H1 (cell line): ENCODE measurements around the gene CCNL2. TPM values are rescaled to one million over a fixed set of nuclear protein-coding genes. Genes with fewer than 3 reads are reported as not detected.

Source experiments
- CTCF ChIA-PET: fragments of 300-600 bp; sonication (Branson Sonifier 250); formaldehyde crosslinking; loops from one replicate; lab custom pipeline; 2021; ENCODE audit not compliant: partially characterized antibody; lab: Charles Lee
- POLR2A ChIA-PET: fragments of 300-600 bp; sonication (Branson Sonifier 250); formaldehyde crosslinking; loops from one replicate; lab custom pipeline; 2021; ENCODE audit warnings: inconsistent platforms; ENCODE audit not compliant: partially characterized antibody; lab: Charles Lee
- DNase-seq, 2 experiments: peaks; one replicate each; pipeline versions ENCODE4 v3.0.0 to v3.0.0-alpha.2; 2010 to 2022; ENCODE audit warnings: low spot score in 2 of 2, low read depth in 1 of 2, mixed read lengths in 1 of 2
- FAIRE-seq: peaks from 2 replicates; lab custom pipeline; 2011; peaks lifted over from hg19 to GRCh38; lab: Jason Lieb, UNC
- H2AFZ ChIP-seq: 2 replicates; pipeline ENCODE4 v1.8.1; 2012; ENCODE audit warnings: low read length, inconsistent platforms
- H2AK5ac ChIP-seq: 2 replicates; pipeline ENCODE4 v1.6.1; 2013; ENCODE audit warnings: low read depth, low read length
- H2BK120ac ChIP-seq: replicated peaks from 2 replicates; pipeline ENCODE3; 2013; ENCODE audit warnings: low read depth, low read length, inconsistent platforms
- H2BK12ac ChIP-seq: 2 replicates; pipeline ENCODE4 v1.6.1; 2013; ENCODE audit warnings: low read depth, low read length
- H2BK15ac ChIP-seq: 2 replicates; pipeline ENCODE4 v1.6.1; 2013; ENCODE audit warnings: low read length
- H2BK20ac ChIP-seq: 2 replicates; pipeline ENCODE4 v1.6.1; 2013; ENCODE audit warnings: low read length
- H2BK5ac ChIP-seq: 2 replicates; pipeline ENCODE4 v1.6.1; 2013; ENCODE audit warnings: low read depth, low read length
- H3K14ac ChIP-seq: 2 replicates; pipeline ENCODE4 v1.6.1; 2013; ENCODE audit warnings: inconsistent platforms; ENCODE audit not compliant: insufficient read length
- H3K18ac ChIP-seq: 2 replicates; pipeline ENCODE4 v1.6.1; 2013; ENCODE audit warnings: low read length; ENCODE audit errors: extremely low read depth
- H3K23ac ChIP-seq: 2 replicates; pipeline ENCODE4 v1.6.1; 2013; ENCODE audit warnings: inconsistent platforms; ENCODE audit not compliant: insufficient read length
- H3K23me2 ChIP-seq: 2 replicates; pipeline ENCODE4 v1.6.1; 2013; ENCODE audit warnings: low read depth, low read length
- H3K27ac ChIP-seq: 2 replicates; pipeline ENCODE4 v1.6.1; 2011; ENCODE audit warnings: low read depth, low read length, inconsistent platforms
- H3K27me3 ChIP-seq, 4 experiments: replicated peaks in 1 of 4; 1 replicate in 1 of 4; 2 replicates in 3 of 4; pipeline versions ENCODE4 v1.6.1 to v1.8.1; 2011 to 2013; ENCODE audit warnings: low read length in 3 of 4, mild to moderate bottlenecking in 3 of 4, inconsistent platforms in 2 of 4, mixed read lengths in 2 of 4, moderate library complexity in 1 of 4; ENCODE audit not compliant: control insufficient read depth in 3 of 4, insufficient read depth in 3 of 4; ENCODE audit errors: extremely low read depth in 1 of 4
- H3K36me3 ChIP-seq, 4 experiments: 2 replicates each; pipeline versions ENCODE4 v1.6.1 to v1.8.1; 2011 to 2013; ENCODE audit warnings: mild to moderate bottlenecking in 4 of 4, low read length in 3 of 4, moderate library complexity in 2 of 4, control low read depth in 1 of 4, inconsistent platforms in 1 of 4; ENCODE audit not compliant: insufficient read depth in 4 of 4, control insufficient read depth in 2 of 4
- H3K4ac ChIP-seq: replicated peaks from 2 replicates; pipeline ENCODE3; 2013; ENCODE audit warnings: low read length, low read depth, mixed read lengths, inconsistent platforms; ENCODE audit not compliant: insufficient read length
- H3K4me1 ChIP-seq, 4 experiments: replicated peaks in 1 of 4; 1 replicate in 1 of 4; 2 replicates in 3 of 4; pipeline versions ENCODE4 v1.6.1 to v1.8.1; 2011 to 2013; ENCODE audit warnings: low read length in 3 of 4, inconsistent platforms in 2 of 4, mixed read lengths in 1 of 4; ENCODE audit not compliant: insufficient read depth in 4 of 4, control insufficient read depth in 3 of 4
- H3K4me2 ChIP-seq, 2 experiments: 2 replicates each; pipeline versions ENCODE4 v1.6.1 to v1.8.1; 2011 to 2013; ENCODE audit warnings: low read depth in 2 of 2, low read length in 2 of 2, control low read depth in 1 of 2, inconsistent platforms in 1 of 2, mild to moderate bottlenecking in 1 of 2; ENCODE audit not compliant: insufficient read depth in 1 of 2
- H3K4me3 ChIP-seq, 4 experiments: fragments of 200-600, 300-600 bp in 1 of 4; sonication (generic), shearing (Covaris generic), sonication (Bioruptor Twin) in 1 of 4; 2 replicates each; pipeline versions ENCODE4 v1.5.1 to v1.8.1; 2011 to 2016; ENCODE audit warnings: low read length in 4 of 4, low read depth in 3 of 4, control low read depth in 2 of 4, inconsistent platforms in 2 of 4, mild to moderate bottlenecking in 2 of 4, mixed read lengths in 1 of 4, moderate library complexity in 1 of 4; ENCODE audit not compliant: insufficient read depth in 2 of 4; ENCODE audit errors: extremely low read depth in 1 of 4
- H3K56ac ChIP-seq: replicated peaks from 2 replicates; pipeline ENCODE3; 2013; ENCODE audit warnings: low read depth, mild to moderate bottlenecking, mixed read lengths, low read length, inconsistent platforms; ENCODE audit not compliant: insufficient read length
- H3K79me1 ChIP-seq: 2 replicates; pipeline ENCODE4 v1.6.1; 2013; ENCODE audit warnings: low read depth, low read length, control low read depth
- H3K79me2 ChIP-seq, 2 experiments: 2 replicates each; pipeline versions ENCODE4 v1.6.1 to v1.8.1; 2012 to 2013; ENCODE audit warnings: low read length in 2 of 2, mild to moderate bottlenecking in 2 of 2, inconsistent platforms in 1 of 2; ENCODE audit not compliant: insufficient read depth in 2 of 2, control insufficient read depth in 1 of 2
- H3K9ac ChIP-seq, 4 experiments: replicated peaks in 1 of 4; 1 replicate in 1 of 4; 2 replicates in 3 of 4; pipeline versions ENCODE4 v1.6.1 to v1.8.1; 2011 to 2013; ENCODE audit warnings: low read depth in 3 of 4, low read length in 3 of 4, control low read depth in 2 of 4, mild to moderate bottlenecking in 2 of 4, moderate library complexity in 2 of 4, inconsistent platforms in 1 of 4; ENCODE audit errors: extremely low read depth in 1 of 4
- H3K9me3 ChIP-seq, 2 experiments: 2 replicates each; pipeline versions ENCODE4 v1.6.1 to v1.8.1; 2012 to 2013; ENCODE audit warnings: mild to moderate bottlenecking in 2 of 2, moderate library complexity in 2 of 2, control low read depth in 1 of 2, inconsistent platforms in 1 of 2, low read depth in 1 of 2, low read length in 1 of 2, mixed read lengths in 1 of 2; ENCODE audit not compliant: insufficient read depth in 2 of 2
- H4K20me1 ChIP-seq, 2 experiments: replicated peaks in 1 of 2; 2 replicates each; pipeline versions ENCODE3 to v1.8.1; 2011 to 2013; ENCODE audit warnings: inconsistent platforms in 2 of 2, low read length in 2 of 2, mild to moderate bottlenecking in 1 of 2; ENCODE audit not compliant: insufficient read depth in 2 of 2, control insufficient read depth in 1 of 2
- H4K5ac ChIP-seq: 2 replicates; pipeline ENCODE4 v1.6.1; 2013; ENCODE audit warnings: low read length, low read depth, mixed read lengths, inconsistent platforms; ENCODE audit not compliant: insufficient read length
- H4K8ac ChIP-seq: 2 replicates; pipeline ENCODE4 v1.8.0; 2013; ENCODE audit warnings: mild to moderate bottlenecking, moderate library complexity, low read length, inconsistent platforms; ENCODE audit not compliant: insufficient read depth; ENCODE audit errors: extremely low read depth
- H4K91ac ChIP-seq: replicated peaks from 2 replicates; pipeline ENCODE3; 2013; ENCODE audit warnings: low read length, mixed read lengths, inconsistent platforms; ENCODE audit not compliant: insufficient read length
- CTBP2 ChIP-seq: IDR thresholded peaks from 2 replicates; pipeline ENCODE4 v1.7.0; 2011; ENCODE audit warnings: borderline replicate concordance, mild to moderate bottlenecking, moderate library complexity, mixed read lengths, low read length; ENCODE audit not compliant: insufficient read depth, insufficient read length
- EP300 ChIP-seq, 2 experiments: IDR thresholded peaks; 1 replicate in 1 of 2; 2 replicates in 1 of 2; pipeline ENCODE4 v1.6.1; 2011 to 2012; ENCODE audit warnings: low read depth in 2 of 2, low read length in 2 of 2, mild to moderate bottlenecking in 2 of 2, borderline replicate concordance in 1 of 2, inconsistent platforms in 1 of 2, moderate library complexity in 1 of 2
- MAFK ChIP-seq: IDR thresholded peaks from 2 replicates; pipeline ENCODE4 v1.6.1; 2012; ENCODE audit warnings: low read depth, mild to moderate bottlenecking, improper control_type of control experiment, low read length
- PHF8 ChIP-seq: fragments of 200-600 bp; sonication (generic); conservative IDR thresholded peaks from 2 replicates; pipeline ENCODE4 v1.7.1; 2012; ENCODE audit warnings: low read depth, mild to moderate bottlenecking, inconsistent platforms, low read length, moderate library complexity
- POLR2A ChIP-seq, 2 experiments: IDR thresholded peaks; 1 replicate in 1 of 2; 2 replicates in 1 of 2; pipeline ENCODE4 v1.6.1; 2011; ENCODE audit warnings: low read depth in 2 of 2, low read length in 2 of 2, mild to moderate bottlenecking in 2 of 2; ENCODE audit errors: control extremely low read depth in 1 of 2
- RFX5 ChIP-seq: IDR thresholded peaks from 2 replicates; pipeline ENCODE4 v1.6.1; 2011; ENCODE audit warnings: low read depth, low read length, improper control_type of control experiment, borderline replicate concordance
- SIX5 ChIP-seq: IDR thresholded peaks from 2 replicates; pipeline ENCODE4 v1.6.1; 2011; ENCODE audit warnings: mild to moderate bottlenecking, low read depth, low read length
- SP4 ChIP-seq: IDR thresholded peaks from 2 replicates; pipeline ENCODE4 v1.6.1; 2012; ENCODE audit warnings: low read length, inconsistent platforms
- TAF7 ChIP-seq: optimal IDR thresholded peaks from 2 replicates; pipeline ENCODE3; 2011; ENCODE audit warnings: low read depth, mild to moderate bottlenecking, inconsistent platforms, low read length, moderate library complexity, borderline replicate concordance
- WGBS, 2 experiments: shearing (Covaris generic) in 1 of 2; methylation state at CpG; one replicate each; pipeline versions ENCODE4 v1.1.6 to v1.1.7; 2013 to 2015; ENCODE audit warnings: low lambda C conversion rate in 2 of 2, mixed read lengths in 2 of 2, inconsistent platforms in 1 of 2, low coverage in 1 of 2, missing lambda C conversion rate in 1 of 2; ENCODE audit not compliant: insufficient replicate concordance in 2 of 2, insufficient coverage in 1 of 2, insufficient read length in 1 of 2; ENCODE audit errors: extremely low coverage in 1 of 2, missing lambda C conversion rate in 1 of 2; 5-methylcytosine and 5-hydroxymethylcytosine counted together
- polyA plus RNA-seq, 7 experiments: library from polyadenylated mRNA; depleted of rRNA in 3 of 7; stranded (reverse) in 5 of 7; unstranded in 2 of 7; fragments of >200 nt in 5 of 7; fragments of 200-250 nt in 2 of 7; gene quantifications; 1 replicate in 5 of 7; 2 replicates in 1 of 7; 4 replicates in 1 of 7; pipeline versions ENCODE4 v1.2.1 to v1.2.3, GENCODE V29; 2011 to 2013; ENCODE audit warnings: missing spikeins in 2 of 7, mixed read lengths in 2 of 7
- total RNA-seq: library from RNA; stranded (reverse); fragmentation: NEBNext Ultra II Directional; extraction: Animal tissue kit (Norgen Biotek cat#: 25700); gene quantifications from 2 replicates; pipeline ENCODE4 v1.2.1, GENCODE V29; 2021
- TF ChIP-seq, protein P1 (sequence below): IDR thresholded peaks from 2 replicates; pipeline ENCODE4 v1.6.1; 2012; ENCODE audit warnings: low read length, inconsistent platforms
- TF ChIP-seq, protein P2 (sequence below): IDR thresholded peaks from 2 replicates; pipeline ENCODE4 v1.6.1; 2012; ENCODE audit warnings: inconsistent platforms

The CCNL2 gene
- total and polyA plus RNA-seq, 2 of the 8 experiments (the other 6 are each of a cell fraction or from before 2014, with no cell fraction given) = 79.8 to 120 TPM

GRCh38 chr1:1424707-1425106, 25.6 kb upstream of the CCNL2 start:
- no peak overlapping the region for H4K91ac ChIP-seq
- H2BK120ac ChIP-seq = no peak overlapping the region
- H3K14ac ChIP-seq = no peak overlapping the region
- no peak overlapping the region for H3K27ac ChIP-seq
- no peak overlapping the region for H2BK15ac ChIP-seq
- H3K9me3 ChIP-seq = peaks cover 0 to 3% of the 10 kb centered on the region in 2 experiments; a peak in 1 of 4 replicates
- WGBS, 2 experiments = 95% methylated on average over 15 of the region's 15 CpGs; no CpG with 5 or more reads in 1 of the 2 experiments
- H2BK5ac ChIP-seq = no peak overlapping the region
- no peak overlapping the region for H4K8ac ChIP-seq
- H3K4ac ChIP-seq = no peak overlapping the region
- no peak overlapping the region for H3K4me2 ChIP-seq
- H3K36me3 ChIP-seq = no peaks in the 10 kb centered on the region; a peak in 1 of 8 replicates
- POLR2A ChIA-PET = interaction anchor here (0.6 to 22.9 kb wide), 7 partner anchors 8 to 255 kb away, joined by 3 to 515 read pairs (median 8); partner anchors contain the start of genes CCNL2, MRPL20 and VWA1
- no peaks in the 10 kb centered on the region for H3K79me1 ChIP-seq
- H3K23ac ChIP-seq = no peak overlapping the region
- CTCF ChIA-PET = interaction anchor here (0.7 to 3.4 kb wide), 9 partner anchors 10 to 196 kb away, joined by 3 to 14 read pairs (median 6); no protein-coding TSS in a partner anchor
- H2BK20ac ChIP-seq = no peak overlapping the region
- no peak overlapping the region for H2AFZ ChIP-seq
- H2BK12ac ChIP-seq = peak overlapping the region; percentile 75; the same call in 1 of the 2 replicates
- no peak overlapping the region for H3K9ac ChIP-seq
- H2AK5ac ChIP-seq = no peak overlapping the region
- H3K79me2 ChIP-seq = no peaks in the 10 kb centered on the region
- no peak overlapping the region for H3K56ac ChIP-seq
- DNase-seq (no peak), FAIRE-seq (no peak)
- no peak overlapping the region for H4K5ac ChIP-seq
- H3K27me3 ChIP-seq = no peaks in the 10 kb centered on the region; a peak in 2 of 7 replicates
- H3K4me1 ChIP-seq = peaks cover 0 to 37% (median 28%) of the 10 kb centered on the region in 4 experiments; a peak in 6 of 7 replicates
- peaks cover 10% of the 10 kb centered on the region; the same call in 1 of the 2 replicates for H3K23me2 ChIP-seq
- H3K4me3 ChIP-seq = no peak overlapping the region
- no peak overlapping the region for H3K18ac ChIP-seq
- no peaks in the 10 kb centered on the region for H4K20me1 ChIP-seq
- TF ChIP-seq RFX5 (no peak), SIX5 (no peak), PHF8 (no peak), CTBP2 (no peak), SP4 (no peak), TAF7 (no peak), MAFK (no peak), EP300 (IDR thresholded peaks at IDR 0.05; ENCODE audit: borderline replicate concordance in 1 of 2, low read depth in 2 of 2, low read length in 2 of 2) (no peak), POLR2A (IDR thresholded peaks at IDR 0.05; ENCODE audit: control extremely low read depth in 1 of 2, low read depth in 2 of 2, low read length in 2 of 2) (no peak)
- TF ChIP-seq, protein P1, sequence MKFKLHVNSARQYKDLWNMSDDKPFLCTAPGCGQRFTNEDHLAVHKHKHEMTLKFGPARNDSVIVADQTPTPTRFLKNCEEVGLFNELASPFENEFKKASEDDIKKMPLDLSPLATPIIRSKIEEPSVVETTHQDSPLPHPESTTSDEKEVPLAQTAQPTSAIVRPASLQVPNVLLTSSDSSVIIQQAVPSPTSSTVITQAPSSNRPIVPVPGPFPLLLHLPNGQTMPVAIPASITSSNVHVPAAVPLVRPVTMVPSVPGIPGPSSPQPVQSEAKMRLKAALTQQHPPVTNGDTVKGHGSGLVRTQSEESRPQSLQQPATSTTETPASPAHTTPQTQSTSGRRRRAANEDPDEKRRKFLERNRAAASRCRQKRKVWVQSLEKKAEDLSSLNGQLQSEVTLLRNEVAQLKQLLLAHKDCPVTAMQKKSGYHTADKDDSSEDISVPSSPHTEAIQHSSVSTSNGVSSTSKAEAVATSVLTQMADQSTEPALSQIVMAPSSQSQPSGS = no peak
- TF ChIP-seq, protein P2, sequence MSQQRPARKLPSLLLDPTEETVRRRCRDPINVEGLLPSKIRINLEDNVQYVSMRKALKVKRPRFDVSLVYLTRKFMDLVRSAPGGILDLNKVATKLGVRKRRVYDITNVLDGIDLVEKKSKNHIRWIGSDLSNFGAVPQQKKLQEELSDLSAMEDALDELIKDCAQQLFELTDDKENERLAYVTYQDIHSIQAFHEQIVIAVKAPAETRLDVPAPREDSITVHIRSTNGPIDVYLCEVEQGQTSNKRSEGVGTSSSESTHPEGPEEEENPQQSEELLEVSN = no peak
